ENCODE results near the gene KRT77. TPM values are rescaled to one million over a fixed set of nuclear protein-coding genes. Genes with fewer than 3 reads are reported as not detected.
"Not testable (repeated sequence)": the region's sequence is repeated elsewhere in the genome, so short reads cannot be mapped to it uniquely, and the experiment has no call there.

The KRT77 gene
- total and polyA plus RNA-seq, 2 experiments from 2014 or later = not detected

GRCh38 chr12:52750532-52750931, 47.2 kb upstream of the KRT77 start:
- H3K27ac Mint-ChIP-seq; H3K36me3 ChIP-seq (ENCODE audit: insufficient read depth); H3K27me3 Mint-ChIP-seq (ENCODE audit: insufficient read depth, low read depth, poor library complexity); H2AFZ ChIP-seq; H3K4me3 ChIP-seq; H3K27ac ChIP-seq (ENCODE audit: low read depth); DNase-seq (ENCODE audit: low spot score); H3K9me3 Mint-ChIP-seq; H3K4me1 Mint-ChIP-seq; H3K27me3 ChIP-seq (ENCODE audit: insufficient read depth); H3K4me1 ChIP-seq (ENCODE audit: insufficient read depth); H3K4me3 Mint-ChIP-seq; ATAC-seq; H3K4me2 ChIP-seq; H3F3A ChIP-seq (replicated peaks; ENCODE audit: low read depth); H3K36me3 Mint-ChIP-seq (ENCODE audit: low read depth); H4K20me1 ChIP-seq (replicated peaks; ENCODE audit: insufficient read depth); H3K79me2 ChIP-seq (replicated peaks; ENCODE audit: insufficient read depth): not testable (repeated sequence)
- 0 out of 2 replicates have a peak, but pooled peaks cover 13% of the 10 kb centered on the region for H3K9me2 ChIP-seq (ENCODE audit: insufficient read depth)

- Histone ChIP-seq H3K4me3 (no peak overlapping the region), H2AFZ (no peak overlapping the region), H4K20me1 (replicated peaks; ENCODE audit: insufficient read depth) (no peaks in the 10 kb centered on the region), H3K27ac (ENCODE audit: low read depth) (no peak overlapping the region), H3K4me2 (no peak overlapping the region), H3K9me2 (ENCODE audit: insufficient read depth) (0 out of 2 replicates have a peak, but pooled peaks cover 13% of the 10 kb centered on the region), H3K36me3 (ENCODE audit: insufficient read depth) (no peaks in the 10 kb centered on the region), H3K27me3 (ENCODE audit: insufficient read depth) (no peaks in the 10 kb centered on the region), H3K4me1 (ENCODE audit: insufficient read depth) (no peaks in the 10 kb centered on the region), H3F3A (replicated peaks; ENCODE audit: low read depth) (no peaks in the 10 kb centered on the region), H3K79me2 (replicated peaks; ENCODE audit: insufficient read depth) (no peaks in the 10 kb centered on the region)
- no peaks in the 10 kb centered on the region for H3K4me1 Mint-ChIP-seq
- H3K9me3 Mint-ChIP-seq = no peaks in the 10 kb centered on the region
- H3K4me3 Mint-ChIP-seq = no peak overlapping the region
- TF ChIP-seq REST (IDR thresholded peaks at IDR 0.05; ENCODE audit: unreplicated experiment) = no peak
- no peak for TF ChIP-seq JUNB (IDR thresholded peaks at IDR 0.05; ENCODE audit: unreplicated experiment)
- TF ChIP-seq EZH2phosphoT487 (IDR thresholded peaks at IDR 0.05; ENCODE audit: unreplicated experiment) = no peak
- TF ChIP-seq CTCF (conservative IDR thresholded peaks at IDR 0.05; ENCODE audit: low read depth in 2 of 2) = no peak
- no peak for TF ChIP-seq ZNF331 (CRISPR knock-in tag; IDR thresholded peaks at IDR 0.05; ENCODE audit: low read depth)
- no peak for TF ChIP-seq ETS1 (IDR thresholded peaks at IDR 0.05)
- TF ChIP-seq STAT1 (IDR thresholded peaks at IDR 0.05; ENCODE audit: unreplicated experiment) = no peak
- no peak for TF ChIP-seq NANOG (IDR thresholded peaks at IDR 0.05; ENCODE audit: borderline replicate concordance)
- no peak for TF ChIP-seq ZNF114 (CRISPR knock-in tag; IDR thresholded peaks at IDR 0.05)
- peaks cover 4% of the 10 kb centered on the region for H3K27me3 Mint-ChIP-seq (ENCODE audit: insufficient read depth, low read depth, poor library complexity)
- H3K36me3 Mint-ChIP-seq (ENCODE audit: low read depth) = no peaks in the 10 kb centered on the region
- no peak overlapping the region for H3K27ac Mint-ChIP-seq
- ATAC-seq = no peak
- no peak for DNase-seq (ENCODE audit: low spot score)
Observed at GRCh38 chr12:52749827-52750226, 46.5 kb upstream of the KRT77 start.

All from GM23338 (cell line).